Measurements from ENCODE around the gene GSX2. TPM values are rescaled to one million over a fixed set of nuclear protein-coding genes. Genes with fewer than 3 reads are reported as not detected.

Gene GSX2
- total RNA-seq, 1 donor from 2014 or later, result not detected

DNA sequence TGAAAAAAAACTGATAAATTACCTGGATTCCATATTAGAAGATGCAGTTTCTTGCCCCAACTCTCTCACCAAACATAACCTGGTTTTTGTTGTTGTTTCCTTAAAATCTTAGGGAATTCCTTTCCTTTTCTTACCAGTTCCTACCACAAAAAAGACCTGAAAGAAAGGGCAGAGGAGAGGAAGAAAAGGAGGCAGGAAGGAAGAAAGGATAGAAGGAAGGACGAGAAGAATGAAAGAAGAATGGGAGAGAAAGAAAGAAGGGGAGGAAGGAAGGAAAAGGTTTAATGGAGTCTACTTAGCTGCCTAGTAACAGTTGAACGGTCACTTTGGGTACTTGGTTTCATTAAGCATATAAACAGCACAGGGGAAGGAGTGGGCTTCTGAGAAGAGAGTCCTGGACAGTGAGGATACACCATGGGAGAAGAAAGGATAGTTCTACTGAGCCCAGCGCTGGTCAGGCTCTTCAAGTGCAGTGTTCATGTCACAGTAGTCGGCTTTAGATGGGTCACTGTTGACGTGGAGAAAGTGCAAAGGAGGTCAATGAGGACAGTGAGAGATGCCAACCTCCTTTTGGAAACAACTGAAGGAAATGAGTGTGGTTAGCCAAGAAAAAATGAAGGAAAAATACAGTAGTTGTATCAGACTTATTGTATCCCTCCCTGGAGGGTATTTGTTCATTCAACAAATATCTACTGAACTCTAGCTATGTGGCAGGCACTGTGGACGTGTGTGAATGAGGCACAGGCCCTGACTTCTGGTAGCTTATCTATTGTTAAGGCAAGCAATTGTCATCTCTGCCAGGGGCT is 34.5 kb upstream of the GSX2 start:
- H3K9me3 Mint-ChIP-seq (ENCODE audit: unreplicated experiment), result no peaks in the 10 kb centered on the region

DNA sequence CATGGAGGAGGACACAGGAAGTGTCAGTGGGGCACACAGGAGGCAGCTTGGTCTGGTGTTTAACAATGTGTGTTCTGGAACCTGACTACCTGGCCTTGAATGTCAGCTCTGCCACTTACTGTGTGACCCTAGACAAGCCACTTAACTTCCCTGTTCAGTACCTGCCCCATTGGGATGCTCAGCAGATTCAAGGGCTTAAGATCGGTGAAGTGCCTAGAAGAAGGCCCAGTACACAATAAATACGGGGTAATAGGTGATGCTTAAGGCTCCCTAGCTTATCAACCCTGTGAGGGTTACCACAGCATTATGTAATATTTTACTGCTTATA is 33.9 kb upstream of the GSX2 start:
- H3K9me3 Mint-ChIP-seq (ENCODE audit: unreplicated experiment), result no peaks in the 10 kb centered on the region

More for the DNA sequence above, 34.5 kb upstream of the GSX2 start:
- Mint-ChIP-seq H3K36me3 (ENCODE audit: low read depth, unreplicated experiment) (peaks cover 12% of the 10 kb centered on the region), H3K4me3 (ENCODE audit: unreplicated experiment) (peak overlapping the region; percentile 83), H3K27me3 (ENCODE audit: unreplicated experiment) (peaks cover 32% of the 10 kb centered on the region), H3K27ac (ENCODE audit: unreplicated experiment) (peak overlapping the region; percentile 97), H3K4me1 (ENCODE audit: unreplicated experiment) (peaks cover 52% of the 10 kb centered on the region)
- DNase-seq (ENCODE audit: low spot score), result peak; percentile 9
- TF ChIP-seq, protein P1, sequence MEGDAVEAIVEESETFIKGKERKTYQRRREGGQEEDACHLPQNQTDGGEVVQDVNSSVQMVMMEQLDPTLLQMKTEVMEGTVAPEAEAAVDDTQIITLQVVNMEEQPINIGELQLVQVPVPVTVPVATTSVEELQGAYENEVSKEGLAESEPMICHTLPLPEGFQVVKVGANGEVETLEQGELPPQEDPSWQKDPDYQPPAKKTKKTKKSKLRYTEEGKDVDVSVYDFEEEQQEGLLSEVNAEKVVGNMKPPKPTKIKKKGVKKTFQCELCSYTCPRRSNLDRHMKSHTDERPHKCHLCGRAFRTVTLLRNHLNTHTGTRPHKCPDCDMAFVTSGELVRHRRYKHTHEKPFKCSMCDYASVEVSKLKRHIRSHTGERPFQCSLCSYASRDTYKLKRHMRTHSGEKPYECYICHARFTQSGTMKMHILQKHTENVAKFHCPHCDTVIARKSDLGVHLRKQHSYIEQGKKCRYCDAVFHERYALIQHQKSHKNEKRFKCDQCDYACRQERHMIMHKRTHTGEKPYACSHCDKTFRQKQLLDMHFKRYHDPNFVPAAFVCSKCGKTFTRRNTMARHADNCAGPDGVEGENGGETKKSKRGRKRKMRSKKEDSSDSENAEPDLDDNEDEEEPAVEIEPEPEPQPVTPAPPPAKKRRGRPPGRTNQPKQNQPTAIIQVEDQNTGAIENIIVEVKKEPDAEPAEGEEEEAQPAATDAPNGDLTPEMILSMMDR (IDR thresholded peaks at IDR 0.05; ENCODE audit: unreplicated experiment), result no peak

DNA sequence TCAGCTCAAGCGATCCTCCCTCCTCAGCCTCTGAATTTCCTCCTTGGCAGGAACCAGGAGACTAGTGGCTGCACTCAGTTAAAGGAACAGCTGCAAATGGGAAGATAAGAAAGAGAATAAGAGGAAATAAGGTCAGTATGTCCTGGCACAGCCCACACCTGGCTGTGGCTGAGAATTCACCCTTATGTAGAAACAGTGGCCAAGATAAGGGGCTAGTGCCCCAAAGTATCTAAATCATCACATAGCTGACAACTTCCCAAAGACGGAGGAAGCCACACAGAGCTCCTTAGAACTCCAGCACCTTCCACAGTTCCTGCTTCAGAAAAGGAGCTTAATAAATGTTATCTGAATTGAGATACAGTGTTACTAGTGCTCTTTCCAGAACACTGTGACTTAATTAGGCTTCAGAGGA is 33.2 kb upstream of the GSX2 start:
- TF ChIP-seq, protein P1 (IDR thresholded peaks at IDR 0.05; ENCODE audit: unreplicated experiment), result no peak

More for the DNA sequence above, 33.9 kb upstream of the GSX2 start:
- no peak for DNase-seq (ENCODE audit: low spot score)
- peaks cover 32% of the 10 kb centered on the region for H3K27me3 Mint-ChIP-seq (ENCODE audit: unreplicated experiment)
- peaks cover 52% of the 10 kb centered on the region for H3K4me1 Mint-ChIP-seq (ENCODE audit: unreplicated experiment)
- peak overlapping the region; percentile 97 for H3K27ac Mint-ChIP-seq (ENCODE audit: unreplicated experiment)
- no peak overlapping the region for H3K4me3 Mint-ChIP-seq (ENCODE audit: unreplicated experiment)
- TF ChIP-seq, protein P1 (IDR thresholded peaks at IDR 0.05; ENCODE audit: unreplicated experiment), result no peak
- peaks cover 12% of the 10 kb centered on the region for H3K36me3 Mint-ChIP-seq (ENCODE audit: low read depth, unreplicated experiment)

DNA sequence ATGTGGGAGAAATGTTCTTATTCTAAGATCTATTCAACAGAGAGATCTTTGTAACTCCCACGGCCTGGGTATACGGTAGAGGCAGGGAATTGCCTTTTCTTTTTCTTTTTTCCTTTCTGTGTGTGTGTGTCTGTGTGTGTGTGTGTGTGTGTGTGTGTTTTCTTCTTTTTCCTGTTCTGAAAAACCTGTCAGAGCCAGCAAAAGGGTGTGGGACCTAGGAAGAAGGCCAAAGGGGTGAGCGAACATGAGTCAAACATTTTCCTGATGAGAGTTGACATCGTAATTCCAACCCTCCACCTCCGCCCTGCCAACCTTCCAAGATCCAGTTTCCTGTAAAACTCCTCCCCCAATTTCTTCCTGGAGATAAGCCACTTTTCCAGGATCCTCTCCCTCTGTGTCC is 32.8 kb upstream of the GSX2 start:
- H3K27ac Mint-ChIP-seq (ENCODE audit: unreplicated experiment), result peak overlapping the region; percentile 99
- peaks cover 43% of the 10 kb centered on the region for H3K4me1 Mint-ChIP-seq (ENCODE audit: unreplicated experiment)
- no peaks in the 10 kb centered on the region for H3K9me3 Mint-ChIP-seq (ENCODE audit: unreplicated experiment)
- peaks cover 28% of the 10 kb centered on the region for H3K27me3 Mint-ChIP-seq (ENCODE audit: unreplicated experiment)
- H3K36me3 Mint-ChIP-seq (ENCODE audit: low read depth, unreplicated experiment), result peaks cover 12% of the 10 kb centered on the region
- DNase-seq (ENCODE audit: low spot score), result peak; percentile 9
- TF ChIP-seq, protein P1 (IDR thresholded peaks at IDR 0.05; ENCODE audit: unreplicated experiment), result no peak
- H3K4me3 Mint-ChIP-seq (ENCODE audit: unreplicated experiment), result peak overlapping the region; percentile 29

More for the DNA sequence above, 33.2 kb upstream of the GSX2 start:
- Mint-ChIP-seq H3K36me3 (ENCODE audit: low read depth, unreplicated experiment) (peaks cover 12% of the 10 kb centered on the region), H3K27me3 (ENCODE audit: unreplicated experiment) (peaks cover 31% of the 10 kb centered on the region), H3K4me3 (ENCODE audit: unreplicated experiment) (no peak overlapping the region), H3K9me3 (ENCODE audit: unreplicated experiment) (no peaks in the 10 kb centered on the region), H3K27ac (ENCODE audit: unreplicated experiment) (peak overlapping the region; percentile 99), H3K4me1 (ENCODE audit: unreplicated experiment) (peaks cover 46% of the 10 kb centered on the region)
- peak; percentile 20 for DNase-seq (ENCODE audit: low spot score)

DNA sequence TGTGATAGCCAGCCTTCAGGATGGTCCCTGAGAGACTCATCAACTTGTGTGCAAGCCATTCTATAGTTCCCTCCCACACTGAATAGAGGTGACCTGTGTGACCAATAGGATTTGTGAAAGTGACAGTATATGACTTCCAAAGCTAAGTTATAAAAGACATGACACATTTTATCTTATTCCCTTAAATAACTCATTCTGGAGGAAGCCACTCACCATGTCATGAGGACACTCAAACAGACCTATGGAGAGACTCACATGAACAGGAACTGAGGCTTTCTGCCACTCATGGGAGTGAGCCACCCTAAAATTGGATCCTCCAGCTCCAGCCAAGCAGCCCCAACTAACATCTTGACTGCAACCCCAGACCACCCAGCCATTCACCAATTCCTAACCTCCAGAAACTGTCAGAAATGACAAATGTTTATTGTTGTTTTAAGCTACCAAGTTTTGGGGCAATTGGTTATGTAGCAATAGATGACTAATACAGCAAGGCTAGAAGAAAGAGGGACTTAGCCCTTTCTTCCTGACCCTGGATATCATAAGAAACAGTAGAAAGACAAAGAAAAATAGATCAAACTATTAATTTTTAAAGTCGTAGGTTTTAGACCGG is 26.6 kb upstream of the GSX2 start:
- TF ChIP-seq, protein P1 (IDR thresholded peaks at IDR 0.05; ENCODE audit: unreplicated experiment), result no peak
- H3K36me3 Mint-ChIP-seq (ENCODE audit: low read depth, unreplicated experiment), result no peaks in the 10 kb centered on the region
- no peaks in the 10 kb centered on the region for H3K9me3 Mint-ChIP-seq (ENCODE audit: unreplicated experiment)
- no peak overlapping the region for H3K4me3 Mint-ChIP-seq (ENCODE audit: unreplicated experiment)
- H3K27me3 Mint-ChIP-seq (ENCODE audit: unreplicated experiment), result peaks cover 3% of the 10 kb centered on the region
- no peak for DNase-seq (ENCODE audit: low spot score)
- H3K4me1 Mint-ChIP-seq (ENCODE audit: unreplicated experiment), result peaks cover 11% of the 10 kb centered on the region
- H3K27ac Mint-ChIP-seq (ENCODE audit: unreplicated experiment), result no peak overlapping the region
